SK-N-SH (cell line): ENCODE data around the gene ADGRF5. TPM values are rescaled to one million over a fixed set of nuclear protein-coding genes. Genes with fewer than 3 reads are reported as not detected.

Experiments
- CTCF ChIA-PET: fragments of 300-600, 350-600 bp; formaldehyde crosslinking; extraction: SDS; loops from one replicate; lab custom pipeline; 2021; lab: Yijun Ruan, JAX
- POLR2A ChIA-PET: fragments of 350-600 bp; sonication (Branson Sonifier 250); formaldehyde crosslinking; extraction: SDS; loops from one replicate; lab custom pipeline; 2020; ENCODE audit warnings: antibody characterized with exemption, inconsistent platforms; lab: Yijun Ruan, JAX
- DNase-seq: peaks from one replicate; pipeline ENCODE4 v3.0.0; 2012
- H2AFZ ChIP-seq: fragments of 200-600 bp; sonication (generic); 2 replicates; pipeline ENCODE4 v1.8.1; 2016; ENCODE audit warnings: antibody characterized with exemption, mild to moderate bottlenecking, low read depth
- H3F3A ChIP-seq: fragments of 200-600 bp; sonication (generic); replicated peaks from 2 replicates; pipeline ENCODE3; 2016; ENCODE audit warnings: antibody characterized with exemption, mild to moderate bottlenecking; ENCODE audit not compliant: insufficient read depth
- H3K27ac ChIP-seq, 2 experiments: fragments of 200-500 bp in 1 of 2; fragments of 200-600 bp in 1 of 2; sonication (Bioruptor generic) in 1 of 2; sonication (generic), shearing (Covaris generic) in 1 of 2; 2 replicates each; pipeline versions ENCODE4 v1.5.1 to v1.6.1; 2014 to 2016; ENCODE audit warnings: low read depth in 2 of 2, inconsistent platforms in 1 of 2, low read length in 1 of 2, mild to moderate bottlenecking in 1 of 2, mixed read lengths in 1 of 2
- H3K27me3 ChIP-seq: fragments of 200-600 bp; sonication (generic), shearing (Covaris generic); 2 replicates; pipeline ENCODE4 v1.6.1; 2016; ENCODE audit warnings: mixed run types; ENCODE audit not compliant: insufficient read depth
- H3K36me3 ChIP-seq, 2 experiments: fragments of 200-500 bp in 1 of 2; fragments of 200-600 bp in 1 of 2; sonication (Bioruptor generic) in 1 of 2; sonication (generic) in 1 of 2; replicated peaks in 1 of 2; 2 replicates each; pipeline versions ENCODE3 to v1.5.1; 2014 to 2016; ENCODE audit warnings: low read length in 1 of 2, mild to moderate bottlenecking in 1 of 2; ENCODE audit not compliant: insufficient read depth in 2 of 2, control insufficient read depth in 1 of 2
- H3K4me1 ChIP-seq, 2 experiments: fragments of 200-500 bp in 1 of 2; fragments of 200-600 bp in 1 of 2; sonication (Bioruptor generic) in 1 of 2; sonication (generic), shearing (Covaris generic) in 1 of 2; 2 replicates each; pipeline versions ENCODE4 v1.5.1 to v1.6.1; 2014 to 2016; ENCODE audit warnings: low read depth in 1 of 2, low read length in 1 of 2, mixed run types in 1 of 2; ENCODE audit not compliant: insufficient read depth in 2 of 2, control insufficient read depth in 1 of 2
- H3K4me2 ChIP-seq: fragments of 200-600 bp; sonication (generic), shearing (Covaris generic); 2 replicates; pipeline ENCODE4 v1.6.1; 2017; ENCODE audit warnings: mixed run types
- H3K4me3 ChIP-seq, 2 experiments: fragments of 200-500 bp in 1 of 2; fragments of 200-600 bp in 1 of 2; sonication (Bioruptor generic) in 1 of 2; sonication (generic), shearing (Covaris generic) in 1 of 2; 2 replicates each; pipeline versions ENCODE4 v1.5.1 to v1.8.1; 2014 to 2016; ENCODE audit warnings: low read depth in 2 of 2, inconsistent platforms in 1 of 2, low read length in 1 of 2, mild to moderate bottlenecking in 1 of 2, mixed read lengths in 1 of 2, moderate library complexity in 1 of 2
- H3K79me2 ChIP-seq: fragments of 200-600 bp; sonication (generic); 2 replicates; pipeline ENCODE4 v1.8.1; 2017; ENCODE audit warnings: mild to moderate bottlenecking; ENCODE audit not compliant: insufficient read depth
- H3K9ac ChIP-seq: fragments of 200-600 bp; sonication (generic); 2 replicates; pipeline ENCODE4 v1.6.1; 2017; ENCODE audit warnings: mixed run types
- H3K9me2 ChIP-seq: fragments of 200-600 bp; sonication (generic); 2 replicates; pipeline ENCODE4 v1.6.1; 2017; ENCODE audit warnings: mixed run types
- H3K9me3 ChIP-seq: fragments of 200-600 bp; sonication (generic); 2 replicates; pipeline ENCODE4 v1.6.1; 2017; ENCODE audit warnings: mixed run types, mild to moderate bottlenecking, moderate library complexity
- H4K20me1 ChIP-seq: fragments of 200-600 bp; sonication (generic); 2 replicates; pipeline ENCODE4 v1.6.1; 2017; ENCODE audit warnings: mild to moderate bottlenecking, mixed run types; ENCODE audit not compliant: insufficient read depth
- CTCF ChIP-seq: fragments of 200-600 bp; sonication (generic); IDR thresholded peaks from 2 replicates; pipeline ENCODE4 v1.6.1; 2017; ENCODE audit warnings: antibody characterized with exemption, mild to moderate bottlenecking, moderate library complexity
- EP300 ChIP-seq, 2 experiments: IDR thresholded peaks; 2 replicates each; pipeline versions ENCODE4 v1.4.0 to v1.6.1; 2012; ENCODE audit warnings: borderline replicate concordance in 1 of 2, low read depth in 1 of 2, low read length in 1 of 2
- FOSL2 ChIP-seq: IDR thresholded peaks from 2 replicates; pipeline ENCODE4 v1.4.0; 2012; ENCODE audit warnings: low read depth, mild to moderate bottlenecking, moderate library complexity, borderline replicate concordance
- JUND ChIP-seq: IDR thresholded peaks from 2 replicates; pipeline ENCODE4 v1.4.0; 2012
- MAX ChIP-seq: IDR thresholded peaks from 2 replicates; pipeline ENCODE4 v1.4.0; 2012; ENCODE audit warnings: low read depth
- MXI1 ChIP-seq: IDR thresholded peaks from 2 replicates; pipeline ENCODE4 v1.6.1; 2012; ENCODE audit warnings: mild to moderate bottlenecking, low read depth, low read length, improper control_type of control experiment
- NRF1 ChIP-seq: IDR thresholded peaks from 2 replicates; pipeline ENCODE4 v1.6.1; 2012; ENCODE audit warnings: low read depth, mild to moderate bottlenecking, low read length
- PBX3 ChIP-seq: IDR thresholded peaks from 2 replicates; pipeline ENCODE4; 2012
- POLR2AphosphoS5 ChIP-seq: IDR thresholded peaks from 2 replicates; pipeline ENCODE4 v1.6.1; 2012; ENCODE audit warnings: low read depth, low read length
- RAD21 ChIP-seq: IDR thresholded peaks from 2 replicates; pipeline ENCODE4 v1.6.1; 2012; ENCODE audit warnings: mild to moderate bottlenecking, low read length
- REST ChIP-seq: IDR thresholded peaks from 2 replicates; pipeline ENCODE4 v1.6.1; 2012; ENCODE audit warnings: mild to moderate bottlenecking, low read depth, low read length, moderate library complexity
- SMC3 ChIP-seq: IDR thresholded peaks from 2 replicates; pipeline ENCODE4 v1.6.1; 2012; ENCODE audit warnings: low read depth, low read length, improper control_type of control experiment
- TCF12 ChIP-seq: IDR thresholded peaks from 2 replicates; pipeline ENCODE4 v1.4.0; 2012
- TEAD4 ChIP-seq: IDR thresholded peaks from 2 replicates; pipeline ENCODE4 v1.4.0; 2012; ENCODE audit warnings: mild to moderate bottlenecking, borderline replicate concordance; ENCODE audit not compliant: insufficient read depth
- USF1 ChIP-seq: IDR thresholded peaks from 2 replicates; pipeline ENCODE4 v1.4.0; 2012; ENCODE audit warnings: low read depth, borderline replicate concordance
- USF2 ChIP-seq: fragments of 150-350 bp; IDR thresholded peaks from 2 replicates; pipeline ENCODE4 v1.6.1; 2017; ENCODE audit warnings: antibody characterized with exemption, low read length, low read depth, borderline replicate concordance
- YY1 ChIP-seq: IDR thresholded peaks from 2 replicates; pipeline ENCODE4 v1.4.0; 2012; ENCODE audit warnings: low read depth, mild to moderate bottlenecking
- ZBTB33 ChIP-seq: IDR thresholded peaks from 2 replicates; pipeline ENCODE4 v1.4.0; 2012; ENCODE audit warnings: low read depth, borderline replicate concordance
- WGBS: methylation state at CpG from one replicate; pipeline ENCODE4 v1.1.6; 2017; ENCODE audit warnings: low lambda C conversion rate; 5-methylcytosine and 5-hydroxymethylcytosine counted together
- polyA plus RNA-seq, 3 experiments: library from polyadenylated mRNA; depleted of rRNA; stranded (reverse); fragments of >200 nt; gene quantifications; 2 replicates each; pipeline ENCODE4 v1.2.3, GENCODE V29; 2012

The ADGRF5 gene
- polyA plus RNA-seq, 1 of the 3 experiments (the other 2 are of a cell fraction): 0.02 TPM

- TF ChIP-seq CTCF (no peak), EP300 (IDR thresholded peaks at IDR 0.05; ENCODE audit: borderline replicate concordance in 1 of 2, low read depth in 1 of 2, low read length in 1 of 2) (no peak), PBX3 (no peak), ZBTB33 (no peak), TEAD4 (no peak), SMC3 (no peak)
These were observed 92.8 kb downstream of the ADGRF5 start (continued) for GRCh38 chr6:46828939-46829338.

GRCh38 chr6:46821458-46821881 is 100.3 kb downstream of the ADGRF5 start:
- H3K4me1 ChIP-seq: no peaks in the 10 kb centered on the region
- no peaks in the 10 kb centered on the region for H3K9me2 ChIP-seq
- no peak overlapping the region for H3K9ac ChIP-seq
- no peaks in the 10 kb centered on the region for H4K20me1 ChIP-seq
- no peak overlapping the region for H3K4me2 ChIP-seq
- ChIA-PET POLR2A (no interaction called here), CTCF (interaction anchor here (1.2 to 1.3 kb wide), 2 partner anchors 28 to 34 kb away, joined by 4 to 6 read pairs; no protein-coding TSS in a partner anchor)
- no peak for DNase-seq
- H3K9me3 ChIP-seq: no peaks in the 10 kb centered on the region
- no peaks in the 10 kb centered on the region for H3F3A ChIP-seq
- no peaks in the 10 kb centered on the region for H3K79me2 ChIP-seq
- no peaks in the 10 kb centered on the region; the same call in 1 of the 2 replicates for H3K27me3 ChIP-seq
- H3K27ac ChIP-seq: no peak overlapping the region
- H2AFZ ChIP-seq: no peak overlapping the region
- no peak overlapping the region for H3K4me3 ChIP-seq
- H3K36me3 ChIP-seq: no peaks in the 10 kb centered on the region
- WGBS: 4% methylated on average over 4 of the region's 4 CpGs
- TF ChIP-seq USF1: no peak
- no peak for TF ChIP-seq POLR2AphosphoS5
- TF ChIP-seq YY1: no peak
- TF ChIP-seq RAD21: no peak
- TF ChIP-seq REST: no peak
- TF ChIP-seq SMC3: no peak
- no peak for TF ChIP-seq PBX3
- no peak for TF ChIP-seq USF2
- TF ChIP-seq TCF12: no peak
- no peak for TF ChIP-seq FOSL2
- no peak for TF ChIP-seq NRF1
- no peak for TF ChIP-seq JUND
- TF ChIP-seq MAX: no peak
- no peak for TF ChIP-seq MXI1
